HG02943 (cell line): ENCODE results near the gene RASGRF2.

ENCODE experiments used
- ATAC-seq: cut with Tn5 transposase; IDR thresholded peaks from one replicate; pipeline ENCODE4 v1.9.1; 2021; ENCODE audit warnings: mild to moderate bottlenecking, low read depth, moderate library complexity; ENCODE audit not compliant: unreplicated experiment

RASGRF2 gene

DNA sequence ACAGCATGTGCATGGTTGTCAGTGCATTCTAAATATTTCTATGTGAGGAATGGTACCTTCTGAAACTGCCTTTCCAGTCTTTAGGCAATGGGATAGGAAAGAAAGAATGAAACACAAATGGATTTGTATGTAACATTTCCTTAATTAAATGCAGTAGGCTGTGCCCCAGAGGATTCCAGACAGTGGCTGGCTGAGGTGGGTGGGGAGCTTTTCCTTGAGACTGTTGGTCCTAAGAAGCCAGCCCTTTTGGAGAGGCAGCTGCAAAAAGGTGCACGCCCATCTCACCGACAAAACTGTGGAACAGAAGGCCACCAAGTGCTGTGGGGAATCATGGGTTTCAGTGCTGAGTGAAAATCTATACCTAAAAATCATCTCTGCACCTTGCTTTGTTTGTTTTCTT, 266.1 kb downstream of the RASGRF2 start:
- ATAC-seq = no peak

DNA sequence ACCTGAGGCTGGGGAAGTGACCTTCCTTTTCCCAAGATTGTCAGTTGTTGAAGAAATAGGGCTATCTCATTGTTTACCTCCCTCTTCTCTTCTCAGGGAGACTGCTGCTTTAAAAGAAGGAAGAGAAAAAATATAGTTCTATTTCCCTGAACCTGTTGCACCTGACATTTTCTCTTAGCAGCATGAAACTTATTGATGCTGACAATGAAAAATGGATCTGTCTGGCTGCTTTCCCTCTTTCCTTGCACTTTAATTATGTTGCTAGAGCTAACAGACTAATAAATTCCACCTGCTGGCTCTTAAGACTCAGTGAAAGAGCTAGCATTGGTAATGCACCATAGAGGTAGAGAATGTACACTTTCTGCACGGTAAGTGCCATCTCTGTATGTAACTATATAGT, 266.8 kb downstream of the RASGRF2 start:
- no peak for ATAC-seq

DNA sequence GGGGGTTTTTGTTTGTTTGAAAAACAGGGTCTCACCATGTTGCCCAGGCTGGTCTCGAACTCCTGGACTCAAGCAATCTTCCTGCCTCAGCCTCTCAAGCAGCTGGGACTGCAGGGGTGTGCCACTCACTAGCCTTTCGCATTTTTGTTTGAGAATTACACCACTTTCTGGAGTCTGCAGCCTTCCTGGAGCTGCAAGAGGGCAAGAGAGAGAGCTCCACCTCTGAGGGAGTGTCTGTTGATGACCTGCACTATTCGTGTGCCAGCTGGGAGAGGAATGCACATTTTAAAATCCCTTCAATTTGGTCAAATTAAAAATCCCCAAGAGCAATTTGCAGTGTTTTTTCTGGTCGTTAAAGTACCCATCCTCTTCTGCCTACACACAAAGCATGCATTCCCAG, 267.9 kb downstream of the RASGRF2 start:
- no peak for ATAC-seq

DNA sequence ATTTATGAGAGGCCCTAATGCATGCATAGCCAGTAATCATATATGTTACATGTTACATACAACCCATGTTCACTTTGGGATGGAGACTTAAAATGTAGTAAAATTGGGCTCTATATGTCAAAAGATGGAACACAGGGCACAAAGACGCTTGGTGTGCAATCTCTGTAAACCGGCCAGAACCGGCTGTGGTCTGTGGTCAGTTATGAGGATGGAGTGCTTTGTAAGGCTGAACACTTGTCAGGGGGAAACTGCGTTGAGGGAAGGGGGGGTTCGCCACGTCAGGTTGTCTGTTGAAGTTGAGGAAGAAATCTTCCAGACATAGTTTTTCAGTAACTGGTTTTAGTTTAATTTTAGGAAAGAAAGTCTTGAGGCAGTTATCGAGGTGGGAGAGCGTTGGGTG, 270.3 kb downstream of the RASGRF2 start:
- ATAC-seq = no peak

DNA sequence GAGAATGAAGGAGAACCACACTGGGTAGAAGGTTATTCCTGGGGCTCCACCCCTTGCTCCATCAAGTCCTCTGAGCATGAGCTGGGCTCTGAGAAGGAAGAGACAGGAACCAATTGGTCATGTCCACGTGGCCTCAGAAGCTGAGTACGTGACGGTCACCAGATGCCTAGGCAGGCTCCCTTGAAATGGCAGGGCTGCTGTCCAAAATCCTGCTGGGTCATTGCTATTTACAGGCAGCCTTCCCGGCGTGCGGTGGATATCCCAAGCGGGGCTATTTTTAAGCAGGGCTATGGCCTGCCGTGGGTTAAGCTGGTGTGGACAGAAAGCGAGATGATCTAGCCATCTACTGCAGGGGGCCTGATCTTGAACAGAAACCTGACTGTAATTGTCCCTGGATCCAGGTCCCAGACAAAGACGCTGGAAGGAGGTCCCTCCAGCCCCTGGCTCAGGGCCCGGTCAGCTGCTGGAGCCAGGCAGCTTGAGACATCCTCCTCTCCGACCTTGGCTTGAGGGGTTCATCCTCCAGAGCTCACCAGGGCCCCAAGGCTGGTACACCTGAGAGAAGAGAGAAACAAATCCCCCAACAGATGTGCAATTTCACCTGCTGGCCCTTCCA, 272.4 kb downstream of the RASGRF2 start:
- no peak for ATAC-seq

DNA sequence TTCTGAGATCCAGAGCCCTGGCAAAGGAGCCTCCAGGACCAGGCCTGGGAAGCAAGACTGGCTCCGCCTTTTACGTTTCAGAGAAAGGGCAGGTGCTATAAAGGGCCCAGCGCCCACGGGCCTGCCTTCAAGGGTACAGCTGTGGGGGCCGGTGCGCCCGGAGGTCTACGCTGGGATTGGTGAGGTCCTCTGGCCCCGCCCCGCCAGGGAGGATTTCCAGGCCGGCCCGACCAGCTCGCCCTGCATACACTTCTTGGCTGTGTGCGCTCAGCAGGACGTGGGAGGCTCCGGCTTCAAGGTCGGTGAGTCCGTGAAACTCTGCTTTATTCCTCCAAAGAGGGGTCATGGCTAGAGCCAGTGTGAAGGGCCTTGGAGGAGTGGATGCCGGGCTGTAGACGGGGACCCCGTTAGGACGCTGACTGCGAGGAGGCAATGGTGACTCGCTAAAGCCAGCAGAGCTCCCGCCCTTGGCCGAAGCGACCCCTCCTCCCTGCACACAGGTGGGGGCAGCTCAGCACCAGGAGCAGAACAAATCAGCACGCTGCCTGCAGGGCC, 273.0 kb downstream of the RASGRF2 start, which contains the start of gene CKMT2:
TSS of gene CKMT2 (plus strand) at position 243 of the 555 bp plus-strand sequence. CDS start 17,811 bp downstream, outside the sequence.
- no peak for ATAC-seq

DNA sequence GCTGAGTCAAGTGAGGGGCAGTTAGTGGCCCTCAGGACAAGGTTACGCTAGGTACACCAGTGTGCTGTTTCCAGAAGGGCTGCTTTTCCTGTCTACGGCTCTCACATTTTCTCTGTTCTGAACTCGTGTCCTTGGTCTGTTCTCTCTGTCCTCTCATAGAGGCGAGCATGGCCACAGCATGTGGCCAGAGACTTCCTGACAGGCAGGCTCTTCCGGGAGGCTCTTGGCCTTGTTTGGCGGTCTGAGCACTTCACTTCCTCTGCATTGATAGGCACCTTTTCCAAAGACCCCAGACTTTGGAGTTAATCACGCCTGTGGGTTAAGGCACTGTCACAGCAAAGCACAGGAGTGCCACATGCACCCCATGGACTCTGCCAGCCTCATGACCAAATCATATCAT, 274.1 kb downstream of the RASGRF2 start:
- ATAC-seq = no peak

DNA sequence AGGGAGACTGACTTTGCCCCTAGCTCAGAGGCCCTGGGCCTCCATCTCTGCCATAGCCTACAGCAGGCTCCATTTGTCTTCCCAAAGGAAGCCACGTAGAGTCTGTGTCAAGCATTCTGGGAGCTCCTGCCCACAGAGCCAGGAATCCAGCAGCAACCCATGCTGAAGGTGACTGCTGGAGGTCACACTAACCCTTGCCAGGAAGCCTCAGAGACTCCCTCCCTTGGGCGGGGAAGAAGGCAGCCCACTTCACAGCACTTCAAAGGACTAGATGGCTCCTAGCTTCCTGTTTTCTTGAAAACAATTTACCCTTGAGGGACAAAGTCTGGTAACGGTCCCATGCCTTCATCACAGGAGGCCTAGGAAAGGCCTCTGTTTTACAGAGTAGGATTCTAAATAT, 274.6 kb downstream of the RASGRF2 start:
- ATAC-seq = no peak

DNA sequence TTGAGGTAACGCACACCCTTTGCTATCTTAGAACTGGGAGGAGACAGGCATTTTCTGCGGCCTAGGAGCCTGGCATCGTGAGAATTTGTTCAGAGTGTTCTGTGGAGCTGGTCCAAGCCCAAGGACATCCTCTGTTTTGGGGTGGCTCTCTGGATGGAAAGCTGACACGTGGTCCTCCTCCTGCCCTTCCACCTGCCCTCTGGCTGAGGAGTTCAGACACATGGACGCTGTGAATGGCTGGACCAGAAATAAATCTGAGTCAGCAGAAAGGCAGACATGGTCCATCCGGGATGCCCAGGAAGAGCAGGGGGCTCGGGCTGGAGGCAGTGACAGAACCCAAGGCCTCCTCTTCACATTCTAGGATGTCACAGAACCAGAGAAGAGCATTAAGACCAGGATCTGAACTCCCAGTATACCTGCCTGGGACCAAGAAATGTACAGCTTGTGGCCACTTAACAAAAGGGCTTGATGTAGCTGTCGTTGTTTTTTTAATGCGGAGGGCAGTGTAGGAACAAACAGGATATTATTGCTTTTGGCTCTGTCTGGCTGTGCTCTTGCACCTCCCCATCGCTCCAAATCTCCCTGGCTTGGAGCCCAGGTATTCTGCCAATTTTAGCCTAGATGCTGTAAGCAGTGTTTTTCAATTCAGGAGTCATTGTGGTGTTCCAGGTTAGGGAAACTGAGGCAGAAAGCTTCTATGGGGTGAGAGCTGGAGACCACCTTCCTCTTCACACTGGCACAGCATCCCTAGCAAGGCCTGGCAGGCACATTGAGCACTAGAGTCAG, 275.3 kb downstream of the RASGRF2 start:
- no peak for ATAC-seq

DNA sequence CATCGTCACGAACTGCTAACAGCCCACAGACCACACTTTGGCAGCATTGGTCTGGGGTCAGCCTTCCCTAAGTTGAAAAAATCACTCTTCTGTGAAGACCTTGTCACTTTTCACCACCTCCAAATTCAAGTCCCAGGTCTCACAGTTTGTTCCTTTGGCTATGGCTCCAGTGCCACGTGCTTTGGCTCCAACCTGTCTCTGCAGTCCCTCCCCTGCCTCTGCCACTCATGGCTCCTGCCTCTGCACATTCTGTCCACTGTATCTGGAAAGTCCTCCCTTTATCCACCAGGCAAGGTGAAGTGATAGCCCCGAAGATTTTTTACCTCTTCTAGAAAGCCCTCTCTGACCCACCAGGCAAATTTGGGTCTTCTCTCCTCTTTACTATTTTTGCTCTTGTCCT, 278.3 kb downstream of the RASGRF2 start:
- ATAC-seq = no peak

DNA sequence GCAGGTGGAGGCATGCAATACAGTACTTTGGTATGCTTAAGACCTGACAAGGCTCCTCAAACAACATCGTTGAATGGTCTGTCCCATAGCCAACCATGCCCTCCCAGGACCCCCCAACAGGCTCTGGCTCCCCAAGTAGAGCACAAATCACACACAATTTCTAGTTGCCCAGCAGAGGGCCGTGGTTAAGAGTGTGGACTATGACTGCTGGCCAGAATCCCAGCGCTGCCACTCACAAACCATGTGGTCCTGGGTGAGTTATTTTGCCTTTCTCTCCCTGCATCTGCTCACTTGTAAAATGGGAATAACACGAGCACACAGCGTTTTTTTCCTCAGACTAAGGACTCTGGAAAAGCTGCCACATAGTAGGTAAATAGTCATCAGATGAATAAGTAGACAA, 279.4 kb downstream of the RASGRF2 start:
- no peak for ATAC-seq

DNA sequence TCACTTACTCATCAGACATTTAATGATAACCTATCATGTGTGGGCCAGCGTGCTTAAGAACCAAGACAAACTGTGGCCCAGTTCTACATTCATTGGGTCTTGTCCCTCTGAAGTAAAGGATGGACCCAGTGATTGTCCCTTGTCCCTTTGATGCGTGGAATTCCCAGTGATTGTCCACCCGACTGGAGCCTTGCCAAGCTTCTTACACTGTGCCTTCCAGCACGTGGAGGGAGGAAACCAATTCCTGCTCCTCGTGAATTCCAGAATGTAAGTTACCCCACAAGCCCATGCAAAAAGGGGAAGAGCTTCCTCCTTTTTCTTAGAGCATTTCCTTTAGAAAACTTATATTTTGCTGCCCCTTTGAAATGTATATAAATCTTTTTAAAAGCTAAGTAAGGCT, 280.8 kb downstream of the RASGRF2 start:
- no peak for ATAC-seq

DNA sequence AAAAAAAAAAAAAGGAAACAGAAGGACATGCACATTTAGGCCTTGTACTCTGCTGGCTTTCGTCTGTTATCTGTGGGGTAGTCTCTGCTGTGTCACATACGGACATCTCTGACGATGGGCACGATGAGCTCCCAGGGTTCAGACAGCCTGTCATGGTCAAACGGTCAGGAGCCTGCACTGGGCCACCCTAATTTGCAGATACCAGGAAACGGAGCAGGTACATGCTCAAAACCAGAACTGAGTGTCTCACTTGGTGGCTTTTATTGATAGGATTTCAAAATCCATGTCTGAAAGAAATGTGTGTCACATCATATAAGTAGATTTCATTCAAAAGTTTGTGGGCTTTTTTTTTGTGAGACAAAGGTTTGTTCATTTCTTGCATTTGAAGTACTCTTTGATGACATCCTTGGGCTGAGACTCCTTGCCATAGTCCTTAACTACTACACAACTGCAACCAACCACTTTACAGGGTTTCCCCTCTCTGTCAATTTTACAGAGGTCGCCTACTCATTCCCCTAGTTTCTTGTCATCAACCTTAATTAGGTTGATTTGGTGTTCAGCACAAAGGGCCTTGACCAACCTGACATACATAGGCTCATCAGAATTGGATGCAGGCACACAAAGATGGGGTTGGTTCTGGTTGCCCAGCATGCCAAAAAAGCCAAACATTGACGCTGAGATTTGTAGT, 281.9 kb downstream of the RASGRF2 start:
- ATAC-seq = no peak

DNA sequence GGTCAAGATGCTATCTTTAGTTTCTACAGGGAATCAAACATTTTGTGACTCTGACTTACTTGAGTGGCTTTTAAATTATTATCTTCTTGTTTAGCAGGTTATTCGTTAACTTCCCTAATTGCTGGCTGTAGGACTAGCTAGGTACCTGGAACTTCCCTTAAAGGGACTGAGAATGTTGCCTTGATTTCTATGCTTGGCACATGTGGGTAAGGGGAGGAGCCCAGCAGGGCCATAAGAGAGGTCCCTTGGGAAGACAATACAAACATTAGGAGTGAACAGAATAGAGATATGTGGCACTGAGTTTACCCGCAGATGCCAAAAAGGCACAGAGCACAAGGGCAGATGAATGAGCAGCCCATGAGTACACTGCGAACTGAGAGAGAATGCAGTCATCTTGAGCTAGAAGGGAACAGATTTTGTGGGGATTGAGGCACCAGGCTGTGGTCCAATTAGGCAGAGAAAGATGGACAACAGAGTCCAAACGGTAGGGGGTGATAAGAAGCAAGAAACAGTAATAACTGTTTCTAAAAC, 282.8 kb downstream of the RASGRF2 start:
- ATAC-seq = no peak

DNA sequence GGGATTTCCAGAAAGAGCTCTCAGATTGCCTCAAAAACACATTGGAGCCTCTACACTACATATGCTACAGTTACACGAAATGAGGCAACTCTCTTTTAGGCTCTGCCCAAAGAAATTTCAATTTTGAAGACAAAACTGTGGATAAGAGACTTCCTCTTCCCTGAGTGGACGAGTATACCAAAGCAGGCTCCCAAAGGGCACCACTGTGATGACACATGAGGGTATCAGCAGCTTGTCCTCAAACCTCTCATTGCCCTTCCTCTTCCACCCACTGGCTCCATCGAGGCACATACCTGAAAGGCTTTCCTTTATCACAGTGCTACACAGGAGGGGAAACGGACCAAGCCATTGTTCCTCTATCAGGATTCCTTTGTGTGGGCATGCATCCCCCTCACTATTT, 284.3 kb downstream of the RASGRF2 start:
- no peak for ATAC-seq

DNA sequence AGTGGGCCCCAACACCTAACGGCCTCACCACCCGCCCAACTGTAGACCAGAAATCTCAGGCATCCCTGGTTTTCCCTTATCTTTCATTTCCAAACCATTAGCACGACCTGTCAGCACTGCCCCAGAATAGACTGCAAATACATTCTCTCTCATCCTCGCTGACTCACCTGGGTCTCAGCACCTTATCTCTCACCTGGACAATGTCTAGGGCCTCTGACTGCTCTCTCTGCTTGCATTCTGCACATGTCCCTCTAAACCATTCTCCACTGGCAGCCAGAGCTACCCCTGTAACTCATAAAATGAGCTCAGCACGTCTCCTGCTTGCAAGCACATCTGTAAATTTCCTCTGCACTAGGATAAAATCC, 285.7 kb downstream of the RASGRF2 start:
- no peak for ATAC-seq

DNA sequence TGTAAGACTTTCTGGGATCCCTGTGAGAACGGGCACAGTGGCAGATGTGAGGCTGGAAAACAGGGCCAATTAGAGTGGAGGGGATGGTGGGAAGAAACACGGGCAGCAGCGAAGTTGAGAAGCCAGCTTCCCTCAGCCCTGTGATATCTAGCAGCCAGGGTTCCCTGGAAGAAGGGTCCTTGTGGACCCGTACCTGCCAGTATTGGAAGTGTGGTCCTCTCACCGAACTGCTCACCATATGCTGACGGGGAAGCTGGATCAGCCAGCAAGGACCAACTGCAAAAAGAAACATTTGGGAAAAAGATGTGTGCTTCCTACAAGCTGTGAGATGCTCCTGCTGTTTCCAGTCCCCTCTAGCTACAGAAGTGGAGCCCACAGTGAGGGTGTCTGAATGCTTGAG, 286.5 kb downstream of the RASGRF2 start:
- ATAC-seq = no peak

DNA sequence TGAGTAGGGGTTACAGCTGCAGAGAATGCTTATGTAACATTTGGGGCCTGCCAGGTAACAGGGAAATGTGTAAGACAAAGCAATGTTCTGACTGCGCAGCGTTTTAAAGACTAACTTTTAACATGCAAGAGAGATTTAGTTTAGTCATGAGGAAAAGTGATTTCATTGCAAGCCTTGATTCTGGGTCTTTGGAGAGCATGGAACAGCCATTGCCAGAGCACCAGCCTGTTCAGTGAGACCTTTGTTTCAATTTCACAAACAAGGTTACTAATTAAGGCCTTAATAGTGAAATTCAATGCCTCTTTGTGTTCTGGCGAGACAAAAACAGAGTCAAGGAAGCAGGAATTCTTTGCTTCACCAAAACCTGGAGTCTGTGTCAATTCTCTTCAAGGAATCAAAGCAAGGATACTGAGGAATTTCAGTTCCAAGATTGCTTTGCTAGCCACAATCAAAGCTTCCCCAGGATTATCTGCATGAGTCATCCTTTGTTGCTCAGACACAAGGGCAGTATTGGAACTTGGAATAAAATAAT, 287.3 kb downstream of the RASGRF2 start:
- no peak for ATAC-seq

DNA sequence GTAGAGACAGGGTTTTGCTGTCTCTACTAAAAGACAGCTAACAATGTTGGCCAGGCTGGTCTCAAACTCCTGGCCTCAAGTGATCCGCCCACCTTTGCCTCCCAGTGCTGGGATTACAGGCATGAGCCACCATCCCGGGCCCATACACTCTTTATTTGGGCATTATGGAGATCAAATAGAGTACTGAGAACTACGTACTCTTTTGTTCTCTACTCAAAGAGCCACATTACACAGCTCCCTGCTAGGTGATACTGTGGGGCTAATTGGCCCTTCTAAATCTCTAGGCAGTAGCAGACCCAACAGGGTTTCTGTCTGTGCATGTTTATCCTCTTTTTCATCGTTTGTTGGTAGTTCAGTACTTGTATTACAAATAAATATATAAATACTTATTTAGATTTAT, 289.1 kb downstream of the RASGRF2 start:
- no peak for ATAC-seq

DNA sequence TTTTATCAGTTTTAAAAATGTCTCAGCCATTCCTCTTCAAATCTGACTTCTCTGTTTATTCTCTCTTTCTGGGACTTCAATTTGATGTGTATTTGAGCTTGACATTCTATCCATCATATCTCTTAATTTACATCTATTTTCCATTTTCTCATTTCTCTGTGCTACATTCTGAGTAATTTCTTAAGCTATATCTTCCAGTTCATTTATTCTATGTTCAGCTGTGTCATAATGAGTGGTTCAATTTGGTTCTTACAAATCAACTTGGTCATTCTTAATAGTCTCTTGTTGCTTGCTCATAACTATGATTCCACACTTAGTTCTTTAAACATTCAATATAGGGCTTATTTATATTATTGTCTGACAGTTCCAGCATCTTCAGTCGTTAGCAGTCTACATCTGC, 289.8 kb downstream of the RASGRF2 start:
- no peak for ATAC-seq

DNA sequence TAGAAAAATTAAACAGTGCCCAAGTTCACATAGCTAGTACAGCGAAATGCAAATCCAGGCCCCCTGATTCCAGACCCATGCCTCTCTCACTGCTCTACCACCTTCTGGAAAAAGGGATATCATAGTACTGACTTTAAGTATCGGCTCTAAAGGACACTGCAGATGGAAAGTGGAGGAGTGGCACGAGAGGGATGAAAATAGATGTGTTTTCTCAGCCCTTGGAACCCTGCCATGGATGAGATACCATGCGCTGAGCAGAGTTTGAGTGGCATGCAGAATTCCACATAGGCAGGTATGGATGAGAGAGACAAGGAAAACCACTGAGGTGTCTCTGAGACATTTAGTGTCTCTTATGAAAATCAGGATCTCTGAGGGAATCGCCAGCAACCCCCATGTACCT, 291.8 kb downstream of the RASGRF2 start:
- ATAC-seq = no peak
